Right ventricle myocardium inferior (tissue), 1 donor: ENCODE results near the gene COX7A2L. TPM values are rescaled to one million over a fixed set of nuclear protein-coding genes. Genes with fewer than 3 reads are reported as not detected.

Source experiments
- ATAC-seq: fragments of 200-7000 bp; cut with Tn5 transposase; one replicate; pipeline ENCODE4 v1.9.1; 2020; ENCODE audit warnings: mild to moderate bottlenecking, moderate library complexity
- DNase-seq: peaks from one replicate; pipeline ENCODE4 v3.0.0; 2021; ENCODE audit errors: missing footprints
- intact Hi-C: fragments of 100-400 bp; cut with DNase I; formaldehyde crosslinking; loops from one replicate; pipeline ENCODE4 v1.11.0; 2022
- total RNA-seq: library from RNA; stranded (reverse); fragmentation: NEBNext Ultra II Directional; extraction: Animal tissue kit (Norgen Biotek cat#: 25700); gene quantifications from one replicate; pipeline ENCODE4 v1.2.1, GENCODE V29; 2021
- donor health status: DM: no; HTN: yes; CAD: no; lungs with severe emphysema.

Gene COX7A2L
- total RNA-seq, 1 donor from 2014 or later, result 94.4 TPM

DNA sequence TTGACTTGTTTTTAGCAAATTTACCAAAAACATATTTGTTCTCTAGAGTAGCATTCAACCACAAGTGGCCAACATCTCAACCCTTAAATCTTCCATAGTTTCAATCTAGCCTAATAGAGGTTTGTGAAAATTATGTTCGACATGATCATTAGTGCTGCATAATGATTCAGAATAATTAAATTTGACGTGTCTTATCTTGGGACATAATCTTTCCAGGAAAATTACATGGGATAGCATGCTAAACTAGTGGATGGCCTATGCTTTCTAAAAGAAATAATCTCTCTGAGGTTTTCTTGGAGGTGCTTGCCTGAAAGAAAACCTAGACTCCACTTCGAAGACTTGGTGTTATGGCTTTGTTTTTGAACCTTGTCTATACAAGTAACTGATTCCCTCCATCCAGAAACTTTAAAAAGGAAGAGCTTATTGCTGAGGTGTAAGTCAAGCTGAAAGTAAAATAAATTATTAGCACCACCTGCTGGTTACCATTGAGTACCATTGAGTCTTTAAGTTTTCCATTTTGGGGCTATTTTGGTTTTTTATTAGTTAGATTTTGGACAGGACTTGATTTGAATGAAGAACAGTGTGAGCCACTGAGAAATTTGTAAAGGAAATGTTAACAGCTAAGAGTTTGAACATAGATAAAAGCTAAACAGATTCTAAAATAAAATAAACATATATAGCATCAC lies 32.7 kb downstream of the COX7A2L start:
- ATAC-seq (no peak), DNase-seq (no peak)
- intact Hi-C loops, result loop anchor here (2.0 kb wide), 1 partner anchor 231 kb away; no protein-coding TSS in a partner anchor

- ATAC-seq, result no peak
- intact Hi-C loops, result no loop called here
- DNase-seq, result no peak
These were observed 33.9 kb downstream of the COX7A2L start for GRCh38 chr2:42327125-42327524.

- ATAC-seq (no peak), DNase-seq (no peak)
- intact Hi-C loops, result no loop called here
These were observed 35.4 kb downstream of the COX7A2L start for GRCh38 chr2:42325609-42326008.

- no peak for ATAC-seq
- intact Hi-C loops, result no loop called here
- DNase-seq, result no peak
These were observed 36.1 kb downstream of the COX7A2L start for GRCh38 chr2:42324949-42325348.

- intact Hi-C loops, result no loop called here
- ATAC-seq, result no peak
These were observed 36.8 kb downstream of the COX7A2L start for GRCh38 chr2:42324244-42324643.

DNA sequence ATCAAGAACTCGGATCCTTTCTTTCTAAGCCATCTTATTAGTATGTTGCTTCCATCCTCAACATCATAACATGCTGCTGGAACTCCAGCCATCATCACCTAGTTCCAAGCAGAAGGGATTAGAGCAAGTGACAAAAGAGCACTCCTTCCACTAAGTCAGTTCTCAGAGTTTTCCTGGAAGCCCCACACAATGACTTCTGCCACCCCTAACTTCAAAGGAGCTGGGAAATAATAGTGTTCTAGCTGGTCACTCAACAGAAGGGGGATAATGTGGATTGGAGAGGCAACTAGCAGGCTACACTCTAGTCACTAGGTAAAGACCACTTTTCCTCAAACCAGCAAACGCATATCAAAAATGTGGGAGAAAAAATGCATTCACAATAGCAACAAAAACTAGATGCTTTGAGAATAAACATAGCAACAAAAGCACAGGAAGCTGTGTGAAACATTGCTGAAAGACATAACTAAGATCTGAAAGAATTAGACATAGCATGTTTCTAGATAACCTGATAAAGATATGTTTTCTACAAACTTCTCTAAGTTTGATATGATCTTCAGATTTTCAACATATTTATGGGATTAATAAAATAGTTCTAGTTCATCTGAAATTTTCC lies 39.5 kb downstream of the COX7A2L start:
- intact Hi-C loops, result no loop called here
- ATAC-seq, result no peak
- no peak for DNase-seq

More at GRCh38 chr2:42324244-42324643, 36.8 kb downstream of the COX7A2L start:
- DNase-seq, result no peak

- ATAC-seq, result no peak
- no peak for DNase-seq
- intact Hi-C loops, result no loop called here
These were observed 41.8 kb downstream of the COX7A2L start for GRCh38 chr2:42319265-42319664.

- ATAC-seq (no peak), DNase-seq (no peak)
- intact Hi-C loops, result no loop called here
These were observed 43.1 kb downstream of the COX7A2L start for GRCh38 chr2:42317945-42318344.

DNA sequence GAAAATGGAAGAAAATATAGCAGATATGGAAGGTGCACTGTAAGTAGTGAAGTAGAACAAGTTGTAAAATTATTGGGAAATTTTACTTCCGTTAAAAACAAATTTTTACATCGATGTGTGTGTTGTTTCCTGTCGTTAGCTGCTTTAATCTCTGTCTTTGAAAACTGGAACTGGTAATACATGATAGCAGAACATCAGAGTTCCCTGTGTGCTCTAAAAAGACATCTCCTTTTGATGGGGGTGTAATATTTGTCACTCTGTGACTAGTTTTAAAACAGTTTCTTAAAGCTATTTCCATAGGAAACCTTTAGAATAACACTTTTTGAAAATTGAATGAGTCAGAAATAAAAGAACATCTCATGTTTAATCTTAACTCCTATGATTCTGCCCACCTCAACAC lies 43.5 kb downstream of the COX7A2L start:
- intact Hi-C loops, result no loop called here
- DNase-seq (no peak), ATAC-seq (no peak)

- ATAC-seq (no peak), DNase-seq (no peak)
- intact Hi-C loops, result no loop called here
These were observed 44.1 kb downstream of the COX7A2L start for GRCh38 chr2:42316910-42317309.

GRCh38 chr2:42315844-42316470 lies 45.1 kb downstream of the COX7A2L start:
- intact Hi-C loops, result no loop called here

GRCh38 chr2:42314892-42315468 lies 46.0 kb downstream of the COX7A2L start:
- ATAC-seq (no peak), DNase-seq (no peak)
- intact Hi-C loops, result no loop called here

More at GRCh38 chr2:42315844-42316470, 45.1 kb downstream of the COX7A2L start:
- DNase-seq (no peak), ATAC-seq (no peak)

- intact Hi-C loops, result no loop called here
- ATAC-seq (no peak), DNase-seq (no peak)
These were observed 48.9 kb downstream of the COX7A2L start for GRCh38 chr2:42312106-42312505.

GRCh38 chr2:42310007-42310515 lies 51.0 kb downstream of the COX7A2L start:
- DNase-seq, result no peak
- no peak for ATAC-seq
- intact Hi-C loops, result no loop called here

DNA sequence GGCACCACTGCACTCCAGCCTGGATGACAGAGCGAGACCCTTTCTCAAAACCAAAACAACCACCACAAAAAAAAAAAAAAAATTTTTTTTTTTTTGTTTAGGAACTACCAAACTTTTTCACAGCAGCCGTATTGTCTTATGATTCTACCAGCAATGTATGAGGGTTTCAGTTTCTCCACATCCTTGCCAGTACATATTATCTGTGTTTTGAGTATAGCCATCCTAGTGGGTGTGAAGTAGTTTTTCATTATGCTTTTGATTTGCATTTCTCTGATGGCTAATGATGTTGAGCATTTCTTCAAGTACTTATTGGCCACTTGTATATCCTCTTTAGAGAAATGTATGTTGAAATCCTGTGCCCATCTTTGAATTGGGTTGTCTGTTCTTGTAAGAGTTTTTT lies 51.7 kb downstream of the COX7A2L start:
- no peak for ATAC-seq
- DNase-seq, result no peak
- intact Hi-C loops, result no loop called here

GRCh38 chr2:42307180-42307579 lies 53.8 kb downstream of the COX7A2L start:
- intact Hi-C loops, result no loop called here
- DNase-seq, result no peak
- no peak for ATAC-seq

GRCh38 chr2:42304059-42304713 lies 56.8 kb downstream of the COX7A2L start:
- no peak for DNase-seq
- no peak for ATAC-seq
- intact Hi-C loops, result no loop called here

GRCh38 chr2:42303252-42303651 lies 57.8 kb downstream of the COX7A2L start:
- intact Hi-C loops, result no loop called here
- ATAC-seq, result no peak

GRCh38 chr2:42300527-42300926 lies 60.5 kb downstream of the COX7A2L start:
- ATAC-seq (no peak), DNase-seq (no peak)
- intact Hi-C loops, result no loop called here

More at GRCh38 chr2:42303252-42303651, 57.8 kb downstream of the COX7A2L start:
- no peak for DNase-seq
